Mesodermal cell (in vitro differentiated cells): Measurements from ENCODE around the gene C3.
A peak's percentile ranks its signal among the peaks of the same experiment; 100 is the strongest.
"Not testable (repeated sequence)": the region's sequence is repeated elsewhere in the genome, so short reads cannot be mapped to it uniquely, and the experiment has no call there.

ENCODE experiments used
- H3K27ac ChIP-seq: 2 replicates; pipeline ENCODE4 v1.7.0; 2013; ENCODE audit warnings: mild to moderate bottlenecking, low read depth, low read length, moderate library complexity; ENCODE audit not compliant: severe bottlenecking
- H3K36me3 ChIP-seq: 2 replicates; pipeline ENCODE4 v1.7.1; 2013; ENCODE audit warnings: mild to moderate bottlenecking, low read length, moderate library complexity; ENCODE audit not compliant: control insufficient read depth, insufficient read depth
- H3K4me1 ChIP-seq: one replicate; pipeline ENCODE4 v1.7.1; 2013; ENCODE audit warnings: mild to moderate bottlenecking, low read length; ENCODE audit not compliant: insufficient read depth, control insufficient read depth, poor library complexity, severe bottlenecking
- H3K4me3 ChIP-seq: 2 replicates; pipeline ENCODE4 v1.7.0; 2013; ENCODE audit warnings: low read length, control low read depth, mild to moderate bottlenecking; ENCODE audit not compliant: insufficient read depth, poor library complexity, severe bottlenecking; ENCODE audit errors: extremely low read depth
- H3K9me3 ChIP-seq: 2 replicates; pipeline ENCODE4 v1.7.1; 2013; ENCODE audit warnings: mild to moderate bottlenecking, low read length, moderate library complexity; ENCODE audit not compliant: control insufficient read depth
- WGBS, 2 experiments: methylation state at CpG; one replicate each; pipeline ENCODE4 v1.1.5; 2013; ENCODE audit warnings: missing lambda C conversion rate in 2 of 2; ENCODE audit not compliant: insufficient coverage in 2 of 2; 5-methylcytosine and 5-hydroxymethylcytosine counted together

Gene C3

GRCh38 chr19:6661509-6662244 lies 58.8 kb downstream of the C3 start:
- peak overlapping the region; percentile 41 for H3K27ac ChIP-seq
- H3K4me1 ChIP-seq, H3K36me3 ChIP-seq, H3K4me3 ChIP-seq: not testable (repeated sequence)
- peaks cover 18% of the 10 kb centered on the region for H3K9me3 ChIP-seq
- 31 to 44% methylated on average over 4 to 5 of the region's 10 CpGs for WGBS, 2 experiments

GRCh38 chr19:6660930-6661329 lies 59.5 kb downstream of the C3 start:
- H3K4me3 ChIP-seq: no peak overlapping the region
- peaks cover 18% of the 10 kb centered on the region for H3K9me3 ChIP-seq
- H3K36me3 ChIP-seq: no peaks in the 10 kb centered on the region
- 76 to 79% methylated on average over 8 to 10 of the region's 20 CpGs for WGBS, 2 experiments
- peak overlapping the region; percentile 82 for H3K27ac ChIP-seq
- peaks cover 4% of the 10 kb centered on the region for H3K4me1 ChIP-seq

GRCh38 chr19:6656390-6656789 lies 64.1 kb downstream of the C3 start:
- H3K36me3 ChIP-seq: not testable (repeated sequence)

GRCh38 chr19:6654347-6655310 lies 65.8 kb downstream of the C3 start:
- no peak overlapping the region for H3K27ac ChIP-seq
- 82 to 85% methylated on average over 7 to 11 of the region's 15 CpGs for WGBS, 2 experiments

More at GRCh38 chr19:6656390-6656789, 64.1 kb downstream of the C3 start:
- H3K4me1 ChIP-seq, H3K9me3 ChIP-seq, H3K27ac ChIP-seq, H3K4me3 ChIP-seq: not testable (repeated sequence)
- 73% methylated on average over 3 of the region's 9 CpGs; no CpG with 5 or more reads in 1 of the 2 experiments for WGBS, 2 experiments

GRCh38 chr19:6652805-6653094 lies 67.7 kb downstream of the C3 start:
- H3K4me1 ChIP-seq: no peaks in the 10 kb centered on the region
- H3K27ac ChIP-seq: no peak overlapping the region
- H3K36me3 ChIP-seq: no peaks in the 10 kb centered on the region
- H3K4me3 ChIP-seq: no peak overlapping the region
- H3K9me3 ChIP-seq: peaks cover 5% of the 10 kb centered on the region
- no CpG with 5 or more reads among the region's 1 CpG for WGBS, 2 experiments

More at GRCh38 chr19:6654347-6655310, 65.8 kb downstream of the C3 start:
- Histone ChIP-seq H3K36me3 (no peaks in the 10 kb centered on the region), H3K9me3 (no peaks in the 10 kb centered on the region), H3K4me1 (no peaks in the 10 kb centered on the region), H3K4me3 (no peak overlapping the region)

GRCh38 chr19:6651965-6652804 lies 68.3 kb downstream of the C3 start:
- Histone ChIP-seq H3K36me3 (no peaks in the 10 kb centered on the region), H3K4me1 (no peaks in the 10 kb centered on the region), H3K9me3 (peaks cover 5% of the 10 kb centered on the region), H3K4me3 (no peak overlapping the region), H3K27ac (no peak overlapping the region)
- 79 to 88% methylated on average over 3 to 4 of the region's 6 CpGs for WGBS, 2 experiments

GRCh38 chr19:6649185-6649584 lies 71.3 kb downstream of the C3 start:
- Histone ChIP-seq H3K9me3 (peaks cover 13% of the 10 kb centered on the region), H3K27ac (no peak overlapping the region), H3K4me3 (no peak overlapping the region), H3K4me1 (no peaks in the 10 kb centered on the region), H3K36me3 (no peaks in the 10 kb centered on the region)
- WGBS, 2 experiments: 55 to 91% methylated on average over 1 to 2 of the region's 2 CpGs

GRCh38 chr19:6648141-6648715 lies 72.2 kb downstream of the C3 start:
- Histone ChIP-seq H3K27ac (no peak overlapping the region), H3K9me3 (peaks cover 13% of the 10 kb centered on the region), H3K4me3 (no peak overlapping the region), H3K4me1 (no peaks in the 10 kb centered on the region), H3K36me3 (no peaks in the 10 kb centered on the region)
- 70 to 80% methylated on average over 6 to 8 of the region's 9 CpGs for WGBS, 2 experiments

- H3K4me3 ChIP-seq: no peak overlapping the region
- H3K36me3 ChIP-seq: no peaks in the 10 kb centered on the region
- WGBS, 2 experiments: 90 to 95% methylated on average over 4 to 5 of the region's 5 CpGs
- no peak overlapping the region for H3K27ac ChIP-seq
- H3K9me3 ChIP-seq: peaks cover 13% of the 10 kb centered on the region
- H3K4me1 ChIP-seq: no peaks in the 10 kb centered on the region
Measured at GRCh38 chr19:6644796-6645195, 75.7 kb downstream of the C3 start.

- not testable (repeated sequence) for H3K4me1 ChIP-seq, H3K9me3 ChIP-seq, H3K27ac ChIP-seq, H3K36me3 ChIP-seq, H3K4me3 ChIP-seq
- WGBS, 2 experiments: 82 to 88% methylated on average over 5 to 7 of the region's 9 CpGs
Measured at GRCh38 chr19:6640333-6640732, 80.1 kb downstream of the C3 start.
